Measurements from ENCODE around the gene XIRP2.

- TF ChIP-seq DPF2 (CRISPR knock-in tag; IDR thresholded peaks at IDR 0.05; ENCODE audit: borderline replicate concordance, low read depth) = peak; percentile 76; the same call in 1 of the 2 replicates
- TF ChIP-seq POLR2A (IDR thresholded peaks at IDR 0.05; ENCODE audit: insufficient read depth in 1 of 2, low read depth in 2 of 2, low read length in 2 of 2) = no peak
- TF ChIP-seq CTCF (CRISPR knock-in tag; IDR thresholded peaks at IDR 0.05) = no peak
- TF ChIP-seq TARDBP (CRISPR knock-in tag; IDR thresholded peaks at IDR 0.05) = peak; percentile 87
- no peak for TF ChIP-seq ZNF317 (CRISPR knock-in tag; IDR thresholded peaks at IDR 0.05)
- no peak for TF ChIP-seq ZNF350 (CRISPR knock-in tag; IDR thresholded peaks at IDR 0.05; ENCODE audit: borderline replicate concordance, low read depth)
Measured at GRCh38 chr2:167103028-167103756, 214.9 kb downstream of the XIRP2 start.
